ENCODE measurements around the gene PGP.
"Not testable (repeated sequence)": the region's sequence is repeated elsewhere in the genome, so short reads cannot be mapped to it uniquely, and the experiment has no call there.

Gene PGP

DNA sequence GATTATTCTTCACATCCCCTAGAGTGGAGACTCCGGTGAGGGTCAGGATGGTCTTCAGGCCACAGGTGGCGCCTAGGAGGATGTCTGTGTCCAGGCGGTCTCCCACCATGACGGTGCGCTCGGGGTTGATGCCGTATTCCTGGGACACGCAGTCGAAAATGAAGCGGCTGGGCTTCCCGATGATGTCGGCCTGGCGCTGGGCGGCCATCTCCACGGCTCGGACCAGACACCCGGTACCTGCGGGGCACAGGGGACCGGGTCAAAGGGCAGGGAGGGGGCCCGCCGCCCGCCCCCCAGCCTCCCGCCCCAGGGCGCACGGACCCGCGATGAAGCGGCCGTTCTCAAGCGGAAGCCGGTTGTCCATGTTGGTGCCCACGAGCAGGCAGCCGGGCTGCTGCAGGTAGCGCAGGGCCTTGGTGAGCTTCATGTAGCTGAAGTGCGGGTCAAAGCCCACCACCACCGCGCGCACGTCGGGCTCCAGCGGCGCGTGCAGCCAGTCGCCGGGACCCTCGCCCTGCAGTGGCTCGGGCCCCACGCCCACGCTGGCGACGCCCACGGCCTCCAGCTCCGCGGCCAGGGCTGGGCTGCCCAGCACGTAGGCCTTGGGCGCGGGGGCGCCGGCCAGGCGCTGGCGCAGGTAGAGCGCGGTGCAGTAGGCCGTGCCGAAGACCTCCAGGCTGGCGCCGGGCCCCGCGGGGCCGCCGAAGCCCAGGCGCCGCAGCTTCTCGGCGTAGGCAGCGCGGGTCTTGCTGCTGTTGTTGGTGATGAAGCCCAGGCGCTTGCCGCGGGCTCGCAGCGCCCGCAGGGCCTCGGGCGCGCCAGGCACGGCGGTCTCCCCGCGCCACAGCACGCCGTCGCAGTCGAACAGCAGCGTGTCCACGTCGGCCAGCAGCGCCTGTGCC is 572 bp downstream of the PGP start:
- no peak for DNase-seq

DNA sequence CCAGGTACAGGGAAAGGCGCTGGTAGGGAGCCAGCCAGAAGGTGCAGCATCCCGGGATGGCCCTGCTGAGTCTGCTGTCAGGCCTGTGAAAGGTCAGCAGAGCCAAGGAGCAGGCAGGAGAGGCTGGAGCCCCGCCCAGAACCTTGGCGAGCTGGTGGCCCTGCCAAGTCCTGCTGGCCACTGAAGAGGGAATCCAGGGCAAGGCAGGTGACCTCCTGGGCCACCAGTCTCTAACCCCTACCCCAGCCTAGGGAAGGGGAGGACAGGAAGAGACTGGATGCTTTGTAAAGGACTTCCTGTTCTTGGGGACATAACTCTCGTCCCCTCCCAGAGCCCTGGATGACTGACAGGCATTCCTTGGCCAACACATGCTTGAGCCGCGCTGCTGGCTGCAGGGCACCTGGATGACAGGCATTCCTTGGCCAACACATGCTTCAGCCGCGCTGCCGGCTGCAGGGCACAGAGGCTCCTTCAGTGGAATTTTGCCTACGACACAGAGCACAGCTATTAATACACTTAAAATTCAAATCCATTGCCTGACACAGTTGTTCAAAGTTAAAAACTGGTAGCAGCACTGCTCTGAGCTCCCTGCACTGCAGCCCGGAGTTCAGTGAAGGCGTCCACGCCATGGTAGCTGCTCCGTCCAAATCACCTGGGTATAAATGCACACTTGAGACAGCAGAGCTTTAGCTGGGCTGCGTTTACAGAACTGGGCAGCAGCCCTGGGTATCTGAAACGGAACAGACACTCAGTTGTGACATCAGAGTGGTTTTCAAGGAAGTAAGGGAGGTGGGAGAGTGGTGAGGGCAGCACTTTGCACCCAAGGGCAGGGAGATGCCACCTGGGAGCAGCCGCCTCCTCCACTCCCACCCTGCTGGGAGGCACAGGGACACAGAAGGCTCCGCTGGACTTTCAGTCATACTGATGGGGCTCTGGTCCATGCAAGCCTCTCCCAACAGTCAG is 2.0 kb downstream of the PGP start:
- no peak for DNase-seq

DNA sequence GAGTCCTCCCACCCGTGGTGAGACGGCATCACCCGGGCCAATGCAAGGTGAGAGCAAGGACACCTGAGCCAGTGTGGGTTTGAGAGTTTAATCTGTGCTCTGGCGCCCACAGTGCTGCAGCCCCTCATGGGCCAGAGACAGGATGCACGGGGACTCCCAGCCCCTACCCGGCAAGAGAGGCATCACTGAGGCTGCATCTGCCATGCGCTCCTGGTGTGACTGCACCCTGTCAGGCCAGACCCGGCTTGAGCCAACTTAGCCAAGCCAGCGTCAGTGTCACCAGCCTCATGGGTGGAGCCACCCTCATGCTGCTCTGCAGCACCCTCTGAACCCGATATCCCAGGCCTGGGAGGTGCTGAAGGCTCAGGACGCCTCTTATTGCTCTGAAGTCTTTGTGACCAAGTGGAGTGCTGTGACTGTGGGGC is 2.7 kb downstream of the PGP start:
- no peak for DNase-seq

- no peak for DNase-seq
These were observed 4.0 kb downstream of the PGP start, which contains the start of gene BRICD5 for GRCh38 chr16:2210386-2211365. Gene BRICD5 (minus strand): TSS chr16:2210863. CDS start chr16:2210833, 30 bp downstream.

- no peak for DNase-seq
These were observed 4.7 kb downstream of the PGP start for GRCh38 chr16:2210009-2210332.

DNA sequence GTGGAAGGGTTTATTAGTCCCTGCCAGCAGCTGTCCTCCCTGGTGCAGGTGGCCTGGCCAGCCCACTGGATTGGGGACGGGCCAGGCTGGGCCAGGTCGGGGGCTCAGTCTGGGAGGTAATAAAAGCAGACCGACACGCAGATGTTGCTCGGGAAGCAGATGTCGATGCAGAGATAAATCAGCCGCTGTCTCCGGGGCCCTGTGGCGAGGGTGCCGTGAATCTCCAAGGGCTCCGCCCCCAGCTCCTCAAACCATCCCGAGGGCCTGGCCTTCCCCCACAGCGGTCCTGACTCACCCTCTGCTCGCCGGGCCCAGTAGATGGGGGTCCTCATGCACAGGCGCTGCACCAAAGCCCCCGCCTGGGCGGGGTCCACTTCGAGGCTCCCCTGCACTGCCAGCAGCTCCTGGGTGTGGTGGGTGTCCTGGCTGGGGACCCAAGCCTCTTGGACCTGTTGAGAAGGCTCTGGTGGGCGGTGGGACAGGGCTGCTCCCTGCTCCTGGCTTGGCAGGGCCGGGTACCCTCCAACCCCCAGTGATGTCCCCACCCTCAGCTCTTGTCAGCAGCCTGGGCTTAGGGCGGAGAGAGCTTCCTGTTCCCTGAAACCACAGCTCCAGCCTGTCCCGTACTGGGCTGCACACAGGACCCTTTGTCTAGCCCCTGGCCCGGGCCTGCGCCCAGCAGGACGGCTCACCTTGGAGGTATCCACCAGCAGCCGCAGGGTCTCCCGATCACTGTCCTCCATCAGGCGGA is 5.2 kb downstream of the PGP start:
- no peak for DNase-seq

- no peak for DNase-seq
These were observed 5.9 kb downstream of the PGP start for GRCh38 chr16:2208772-2209171.

- DNase-seq = no peak
These were observed 6.3 kb downstream of the PGP start for GRCh38 chr16:2208308-2208707.

GRCh38 chr16:2207872-2208271 is 6.8 kb downstream of the PGP start:
- DNase-seq = no peak

DNA sequence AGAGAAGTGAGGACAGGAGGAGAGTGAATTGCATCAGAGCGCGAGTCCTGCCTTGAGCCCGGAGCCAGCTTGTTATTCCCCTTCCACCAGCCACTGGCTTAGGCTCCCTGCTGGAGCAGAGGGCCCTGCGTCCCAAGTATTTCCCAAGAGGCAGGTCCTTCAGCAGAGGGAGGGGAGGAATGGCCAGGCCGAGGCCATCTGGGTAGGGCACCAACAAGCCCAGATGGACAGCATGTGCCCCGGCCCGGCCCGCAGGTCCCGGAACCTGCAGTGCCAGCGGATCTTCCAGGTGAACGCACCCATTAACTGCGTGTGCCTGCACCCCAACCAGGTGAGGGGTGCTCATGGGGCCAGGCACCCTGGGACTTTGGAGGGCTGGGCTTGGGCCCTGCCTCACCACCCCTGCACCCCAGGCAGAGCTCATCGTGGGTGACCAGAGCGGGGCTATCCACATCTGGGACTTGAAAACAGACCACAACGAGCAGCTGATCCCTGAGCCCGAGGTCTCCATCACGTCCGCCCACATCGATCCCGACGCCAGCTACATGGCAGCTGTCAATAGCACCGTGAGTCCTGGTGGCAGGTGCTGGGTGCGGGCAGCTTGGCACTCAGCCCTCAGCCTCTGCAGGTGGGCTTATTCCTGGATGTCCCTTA is 7.7 kb downstream of the PGP start:
- no peak for DNase-seq

GRCh38 chr16:2206420-2206779 is 8.2 kb downstream of the PGP start:
- DNase-seq = no peak

DNA sequence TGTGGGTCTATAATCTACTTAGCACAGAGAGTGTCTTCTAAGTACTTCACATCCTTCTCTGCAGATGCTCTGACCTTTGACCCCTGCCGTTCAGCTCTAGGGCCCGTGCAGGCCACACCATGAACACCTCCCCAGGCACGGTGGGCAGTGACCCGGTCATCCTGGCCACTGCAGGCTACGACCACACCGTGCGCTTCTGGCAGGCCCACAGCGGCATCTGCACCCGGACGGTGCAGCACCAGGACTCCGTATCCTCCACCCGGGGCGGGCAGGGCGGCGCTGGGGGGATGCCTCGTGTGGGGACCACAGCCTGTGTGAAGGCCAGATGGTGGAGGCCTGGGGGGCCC is 8.7 kb downstream of the PGP start:
- DNase-seq = no peak

GRCh38 chr16:2205104-2205966 is 9.3 kb downstream of the PGP start, which contains the start of gene MLST8:
Gene MLST8 (plus strand): TSS chr16:2205454. CDS start chr16:2206086, 632 bp downstream.
- peak; percentile 83 to 94 (median 88) for DNase-seq

DNA sequence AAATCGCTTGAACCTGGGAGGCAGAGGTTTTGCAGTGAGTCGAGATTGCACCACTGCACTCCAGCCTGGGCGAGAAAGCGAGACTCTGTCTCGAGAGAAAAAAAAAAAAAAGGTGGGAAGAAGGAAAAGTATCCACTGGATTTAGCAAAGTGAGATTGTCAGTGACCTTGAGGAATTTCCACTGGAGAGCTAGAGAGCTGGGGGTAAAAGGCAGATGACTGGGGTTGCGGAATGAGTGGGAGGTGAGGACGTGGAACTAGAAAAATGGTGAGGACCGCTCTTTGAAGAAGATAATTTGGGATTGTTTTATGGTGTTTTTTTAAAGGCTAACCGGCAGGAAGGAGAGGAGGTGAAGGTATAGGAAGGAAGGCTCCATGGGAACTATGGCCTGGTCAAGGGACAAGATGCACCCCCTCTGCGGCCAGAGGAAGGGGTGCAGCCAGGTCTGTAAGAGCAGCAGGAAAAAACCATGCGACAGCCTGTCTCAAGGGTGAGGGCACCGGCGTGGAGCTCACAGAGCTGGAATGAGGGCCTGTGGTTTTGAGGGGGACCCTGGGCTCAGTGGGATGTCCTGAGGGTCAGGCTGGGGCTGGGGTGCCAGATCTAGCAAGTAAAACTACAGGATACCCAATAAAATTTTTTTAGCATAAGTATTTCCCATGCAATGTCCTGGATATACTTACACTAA is 10.1 kb downstream of the PGP start:
- no peak for DNase-seq

- not testable (repeated sequence) for DNase-seq
These were observed 11.4 kb downstream of the PGP start for GRCh38 chr16:2203119-2203688.

GRCh38 chr16:2200313-2200712 is 14.3 kb downstream of the PGP start:
- no peak for DNase-seq

GRCh38 chr16:2199621-2200139 is 15.0 kb downstream of the PGP start:
- DNase-seq = no peak

GRCh38 chr16:2199095-2199494 is 15.5 kb downstream of the PGP start:
- DNase-seq = no peak

- no peak for DNase-seq
These were observed 16.4 kb downstream of the PGP start for GRCh38 chr16:2198283-2198682.
